Measurements from ENCODE around the gene WAC.

DNA sequence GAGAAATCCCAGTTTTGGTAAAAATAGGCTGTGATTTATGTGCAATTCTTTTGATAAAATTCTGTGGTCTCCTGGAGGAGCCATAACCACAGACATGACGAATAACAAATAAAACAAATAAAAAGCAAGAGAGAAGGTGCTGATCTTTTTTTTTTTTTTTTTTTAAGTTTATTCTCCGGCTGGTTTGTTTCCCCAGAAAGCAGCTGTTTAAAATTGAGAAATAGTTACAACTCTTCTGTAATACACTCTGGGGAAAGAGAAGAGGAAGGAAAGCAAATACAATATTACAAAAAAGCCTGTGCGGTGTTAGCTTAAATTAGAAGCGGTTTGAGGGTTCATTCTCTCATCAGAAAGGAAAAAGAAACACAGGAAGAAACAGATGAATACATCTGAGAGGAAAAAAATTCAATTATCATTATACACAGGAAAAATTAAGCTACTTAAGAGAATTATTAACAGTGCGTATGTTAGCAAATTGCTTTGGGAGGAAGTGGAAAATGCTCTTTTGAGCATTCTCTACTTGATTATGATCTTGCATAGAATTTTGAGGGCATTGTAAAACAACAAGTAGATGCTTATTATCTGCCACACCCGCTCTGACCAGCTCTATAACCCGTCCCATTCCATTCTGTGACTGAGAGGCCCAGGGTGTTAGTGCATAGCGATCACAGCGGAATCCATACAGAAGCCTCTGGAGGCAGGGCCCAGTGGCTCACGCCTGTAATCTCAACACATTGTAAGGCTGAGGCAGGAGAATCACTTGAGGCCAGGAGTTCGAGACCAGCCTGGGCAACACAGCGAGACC is 40.6 kb upstream of the WAC start:
- TF ChIP-seq, protein P1, sequence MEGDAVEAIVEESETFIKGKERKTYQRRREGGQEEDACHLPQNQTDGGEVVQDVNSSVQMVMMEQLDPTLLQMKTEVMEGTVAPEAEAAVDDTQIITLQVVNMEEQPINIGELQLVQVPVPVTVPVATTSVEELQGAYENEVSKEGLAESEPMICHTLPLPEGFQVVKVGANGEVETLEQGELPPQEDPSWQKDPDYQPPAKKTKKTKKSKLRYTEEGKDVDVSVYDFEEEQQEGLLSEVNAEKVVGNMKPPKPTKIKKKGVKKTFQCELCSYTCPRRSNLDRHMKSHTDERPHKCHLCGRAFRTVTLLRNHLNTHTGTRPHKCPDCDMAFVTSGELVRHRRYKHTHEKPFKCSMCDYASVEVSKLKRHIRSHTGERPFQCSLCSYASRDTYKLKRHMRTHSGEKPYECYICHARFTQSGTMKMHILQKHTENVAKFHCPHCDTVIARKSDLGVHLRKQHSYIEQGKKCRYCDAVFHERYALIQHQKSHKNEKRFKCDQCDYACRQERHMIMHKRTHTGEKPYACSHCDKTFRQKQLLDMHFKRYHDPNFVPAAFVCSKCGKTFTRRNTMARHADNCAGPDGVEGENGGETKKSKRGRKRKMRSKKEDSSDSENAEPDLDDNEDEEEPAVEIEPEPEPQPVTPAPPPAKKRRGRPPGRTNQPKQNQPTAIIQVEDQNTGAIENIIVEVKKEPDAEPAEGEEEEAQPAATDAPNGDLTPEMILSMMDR (IDR thresholded peaks at IDR 0.05) = no peak
- TF ChIP-seq POLR2A (IDR thresholded peaks at IDR 0.05) = no peak

Data from body of pancreas (tissue), 4 donors.